ENCODE data around the gene SLC39A11. TPM values are rescaled to one million over a fixed set of nuclear protein-coding genes. Genes with fewer than 3 reads are reported as not detected.

SLC39A11 gene
- total and polyA plus RNA-seq, 4 donors = 18.9 to 44.9 (median 28.2) TPM

DNA sequence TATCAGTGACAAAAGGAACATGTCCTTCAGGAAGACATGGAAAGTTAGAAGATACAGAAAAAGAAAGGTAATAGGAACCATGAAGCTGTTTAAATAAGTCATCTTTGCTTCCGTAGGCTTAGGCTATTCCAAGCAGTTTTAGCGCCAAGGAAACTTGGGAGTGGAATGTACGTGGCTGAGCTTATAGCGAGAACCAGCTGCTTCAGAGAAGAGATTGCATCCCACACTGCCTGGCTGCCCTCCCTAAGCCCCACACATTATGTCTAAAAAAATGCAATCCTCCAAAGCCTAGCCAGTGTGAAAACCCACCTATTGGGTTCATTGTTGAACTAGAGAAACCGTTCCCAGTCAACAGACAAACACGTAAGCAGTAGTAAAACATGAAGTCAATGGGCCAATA is 149.9 kb downstream of the SLC39A11 start:
- Histone ChIP-seq H3K9ac (ENCODE audit: low read depth in 1 of 2, low read length in 2 of 2) (no peak overlapping the region), H3K27ac (ENCODE audit: low read depth in 1 of 2, low read length in 2 of 2) (no peak overlapping the region), H3K36me3 (ENCODE audit: control insufficient read depth in 4 of 4, insufficient read depth in 3 of 4, low read depth in 1 of 4, low read length in 3 of 4) (peaks cover 0 to 3% (median 0%) of the 10 kb centered on the region in 4 donors), H3K4me3 (ENCODE audit: low read depth in 1 of 3, low read length in 3 of 3) (no peak overlapping the region), H3K9me3 (ENCODE audit: control insufficient read depth in 4 of 4, low read length in 3 of 4) (no peaks in the 10 kb centered on the region), H3K4me1 (ENCODE audit: control insufficient read depth in 4 of 4, insufficient read depth in 4 of 4, low read length in 3 of 4) (peaks cover 0 to 6% (median 6%) of the 10 kb centered on the region in 4 donors), H3K27me3 (ENCODE audit: control insufficient read depth in 4 of 4, insufficient read depth in 4 of 4, low read length in 3 of 4) (no peaks in the 10 kb centered on the region)
- WGBS = 96% methylated on average over 6 of the region's 6 CpGs
- TF ChIP-seq NR2F2 (IDR thresholded peaks at IDR 0.05) (no peak), GABPA (IDR thresholded peaks at IDR 0.05 in 1 of 2, conservative IDR thresholded peaks at IDR 0.05 in 1 of 2) (no peak), FOXA2 (IDR thresholded peaks at IDR 0.05) (no peak), SP1 (IDR thresholded peaks at IDR 0.05) (no peak), YY1 (IDR thresholded peaks at IDR 0.05) (no peak), CTCF (IDR thresholded peaks at IDR 0.05; ENCODE audit: low read depth, low read length, missing input control) (no peak), HNF4A (conservative IDR thresholded peaks at IDR 0.05) (no peak), TAF1 (conservative IDR thresholded peaks at IDR 0.05) (no peak), RAD21 (IDR thresholded peaks at IDR 0.05) (no peak), HNF4G (IDR thresholded peaks at IDR 0.05) (no peak), FOXA1 (IDR thresholded peaks at IDR 0.05) (no peak)
- TF ChIP-seq, protein P1, sequence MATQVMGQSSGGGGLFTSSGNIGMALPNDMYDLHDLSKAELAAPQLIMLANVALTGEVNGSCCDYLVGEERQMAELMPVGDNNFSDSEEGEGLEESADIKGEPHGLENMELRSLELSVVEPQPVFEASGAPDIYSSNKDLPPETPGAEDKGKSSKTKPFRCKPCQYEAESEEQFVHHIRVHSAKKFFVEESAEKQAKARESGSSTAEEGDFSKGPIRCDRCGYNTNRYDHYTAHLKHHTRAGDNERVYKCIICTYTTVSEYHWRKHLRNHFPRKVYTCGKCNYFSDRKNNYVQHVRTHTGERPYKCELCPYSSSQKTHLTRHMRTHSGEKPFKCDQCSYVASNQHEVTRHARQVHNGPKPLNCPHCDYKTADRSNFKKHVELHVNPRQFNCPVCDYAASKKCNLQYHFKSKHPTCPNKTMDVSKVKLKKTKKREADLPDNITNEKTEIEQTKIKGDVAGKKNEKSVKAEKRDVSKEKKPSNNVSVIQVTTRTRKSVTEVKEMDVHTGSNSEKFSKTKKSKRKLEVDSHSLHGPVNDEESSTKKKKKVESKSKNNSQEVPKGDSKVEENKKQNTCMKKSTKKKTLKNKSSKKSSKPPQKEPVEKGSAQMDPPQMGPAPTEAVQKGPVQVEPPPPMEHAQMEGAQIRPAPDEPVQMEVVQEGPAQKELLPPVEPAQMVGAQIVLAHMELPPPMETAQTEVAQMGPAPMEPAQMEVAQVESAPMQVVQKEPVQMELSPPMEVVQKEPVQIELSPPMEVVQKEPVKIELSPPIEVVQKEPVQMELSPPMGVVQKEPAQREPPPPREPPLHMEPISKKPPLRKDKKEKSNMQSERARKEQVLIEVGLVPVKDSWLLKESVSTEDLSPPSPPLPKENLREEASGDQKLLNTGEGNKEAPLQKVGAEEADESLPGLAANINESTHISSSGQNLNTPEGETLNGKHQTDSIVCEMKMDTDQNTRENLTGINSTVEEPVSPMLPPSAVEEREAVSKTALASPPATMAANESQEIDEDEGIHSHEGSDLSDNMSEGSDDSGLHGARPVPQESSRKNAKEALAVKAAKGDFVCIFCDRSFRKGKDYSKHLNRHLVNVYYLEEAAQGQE (IDR thresholded peaks at IDR 0.05) = no peak
- DNase-seq (ENCODE audit: low spot score) = no peak

DNA sequence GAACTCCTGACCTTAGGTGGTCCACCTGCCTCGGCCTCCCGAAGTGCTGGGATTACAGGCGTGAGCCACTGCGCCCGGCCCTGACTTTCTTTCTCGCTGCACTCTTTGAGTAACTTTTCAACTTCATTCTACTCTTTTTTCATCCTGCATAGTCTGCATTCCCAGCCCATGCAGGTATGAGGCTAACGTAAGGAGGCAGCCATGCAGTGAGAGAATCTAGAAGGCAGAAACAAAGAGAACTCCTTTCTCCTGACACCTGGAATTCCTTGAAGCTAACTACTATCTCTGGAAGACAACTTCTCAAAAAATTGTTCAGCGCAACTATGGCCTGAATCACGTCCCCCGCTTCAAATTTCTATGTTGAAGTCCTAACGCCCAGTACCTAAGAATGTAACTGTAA is 152.0 kb downstream of the SLC39A11 start:
- no peak for DNase-seq (ENCODE audit: low spot score)
- H3K4me1 ChIP-seq (ENCODE audit: control insufficient read depth in 4 of 4, insufficient read depth in 4 of 4, low read length in 3 of 4) = peaks cover 0 to 9% (median 9%) of the 10 kb centered on the region in 4 donors
- no peaks in the 10 kb centered on the region for H3K9me3 ChIP-seq (ENCODE audit: control insufficient read depth in 4 of 4, low read length in 3 of 4)
- H3K27me3 ChIP-seq (ENCODE audit: control insufficient read depth in 4 of 4, insufficient read depth in 4 of 4, low read length in 3 of 4) = no peaks in the 10 kb centered on the region
- H3K4me3 ChIP-seq (ENCODE audit: low read depth in 1 of 3, low read length in 3 of 3) = no peak overlapping the region
- 98% methylated on average over 11 of the region's 11 CpGs for WGBS
- H3K9ac ChIP-seq (ENCODE audit: low read depth in 1 of 2, low read length in 2 of 2) = no peak overlapping the region
- H3K36me3 ChIP-seq (ENCODE audit: control insufficient read depth in 4 of 4, insufficient read depth in 3 of 4, low read depth in 1 of 4, low read length in 3 of 4) = no peaks in the 10 kb centered on the region
- no peak for TF ChIP-seq CTCF (IDR thresholded peaks at IDR 0.05; ENCODE audit: low read depth, low read length, missing input control)
- no peak for TF ChIP-seq FOXA1 (IDR thresholded peaks at IDR 0.05)
- TF ChIP-seq ZBTB33 (IDR thresholded peaks at IDR 0.05) = no peak
- TF ChIP-seq, protein P2, sequence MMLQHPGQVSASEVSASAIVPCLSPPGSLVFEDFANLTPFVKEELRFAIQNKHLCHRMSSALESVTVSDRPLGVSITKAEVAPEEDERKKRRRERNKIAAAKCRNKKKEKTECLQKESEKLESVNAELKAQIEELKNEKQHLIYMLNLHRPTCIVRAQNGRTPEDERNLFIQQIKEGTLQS (IDR thresholded peaks at IDR 0.05) = no peak
- TF ChIP-seq RAD21 (IDR thresholded peaks at IDR 0.05) = no peak
- no peak for TF ChIP-seq HNF4A (conservative IDR thresholded peaks at IDR 0.05)
- TF ChIP-seq TAF1 (conservative IDR thresholded peaks at IDR 0.05) = no peak
- TF ChIP-seq FOXA2 (IDR thresholded peaks at IDR 0.05) = no peak
- TF ChIP-seq SP1 (IDR thresholded peaks at IDR 0.05) = no peak
- TF ChIP-seq, protein P1 (IDR thresholded peaks at IDR 0.05) = no peak
- TF ChIP-seq RXRA (IDR thresholded peaks at IDR 0.05) = no peak
- no peak for TF ChIP-seq NR2F2 (IDR thresholded peaks at IDR 0.05)
- no peak for TF ChIP-seq GABPA (IDR thresholded peaks at IDR 0.05 in 1 of 2, conservative IDR thresholded peaks at IDR 0.05 in 1 of 2)
- no peak for TF ChIP-seq EGR1 (IDR thresholded peaks at IDR 0.05; ENCODE audit: low read depth in 2 of 2)
- no peak for TF ChIP-seq HNF4G (IDR thresholded peaks at IDR 0.05)
- no peak overlapping the region for H3K27ac ChIP-seq (ENCODE audit: low read depth in 1 of 2, low read length in 2 of 2)
